SK-N-SH treated with all-trans-retinoic acid at 6 μM for 48 hours (cell line): ENCODE results near the gene CALCOCO1.

Experiments
- CREB5 ChIP-seq: fragments of 250-450 bp; sonication (Bioruptor Pico); IDR thresholded peaks from 2 replicates; pipeline ENCODE4 v1.5.1; 2020; ENCODE audit warnings: low read depth, mild to moderate bottlenecking, moderate library complexity
- CSRNP3 ChIP-seq: fragments of 250-450 bp; sonication (Bioruptor Pico); IDR thresholded peaks from 2 replicates; pipeline ENCODE4 v1.5.1; 2021; ENCODE audit warnings: mild to moderate bottlenecking, moderate library complexity
- GLIS3 ChIP-seq: fragments of 250-450 bp; sonication (Bioruptor Pico); IDR thresholded peaks from 2 replicates; pipeline ENCODE4 v1.5.0; 2020; ENCODE audit warnings: mild to moderate bottlenecking, moderate library complexity
- OSR1 ChIP-seq: fragments of 250-450 bp; sonication (Bioruptor Pico); IDR thresholded peaks from 2 replicates; pipeline ENCODE4 v1.8.0; 2022; ENCODE audit warnings: moderate library complexity, mild to moderate bottlenecking, inconsistent platforms
- SNAI2 ChIP-seq: fragments of 250-450 bp; sonication (Bioruptor Pico); IDR thresholded peaks from 2 replicates; pipeline ENCODE4 v1.5.0; 2020; ENCODE audit warnings: mild to moderate bottlenecking, moderate library complexity
- ZFP30 ChIP-seq: fragments of 450-650 bp; formaldehyde crosslinking; IDR thresholded peaks from 2 replicates; pipeline ENCODE4 v1.5.0; 2022; ENCODE audit warnings: mild to moderate bottlenecking, moderate library complexity

GRCh38 chr12:53694756-53695151 lies 32.5 kb downstream of the CALCOCO1 start:
- no peak for TF ChIP-seq SNAI2 (CRISPR knock-in tag)
- TF ChIP-seq CREB5 (CRISPR knock-in tag), result no peak
- TF ChIP-seq ZFP30 (CRISPR knock-in tag), result no peak
- no peak for TF ChIP-seq CSRNP3 (CRISPR knock-in tag)
- TF ChIP-seq GLIS3 (CRISPR knock-in tag), result no peak
- TF ChIP-seq OSR1 (CRISPR knock-in tag), result no peak
